Left lobe of liver (tissue), 2 donors: ENCODE measurements around the gene USP48. TPM values are rescaled to one million over a fixed set of nuclear protein-coding genes. Genes with fewer than 3 reads are reported as not detected.
"Not testable (repeated sequence)": the region's sequence is repeated elsewhere in the genome, so short reads cannot be mapped to it uniquely, and the experiment has no call there.

Source experiments
- ATAC-seq: fragments of 200-7000 bp; cut with Tn5 transposase; one replicate; pipeline ENCODE4 v1.9.1; 2020; ENCODE audit warnings: mild to moderate bottlenecking, moderate library complexity
- DNase-seq: peaks from one replicate; pipeline ENCODE4 v3.0.0-alpha.2; 2020; ENCODE audit warnings: low spot score
- total RNA-seq: library from RNA; stranded (reverse); gene quantifications from one replicate; pipeline ENCODE4 v1.2.1, GENCODE V29; 2021
- donor health status: DM: no; HTN: no; CAD: no; lungs with moderate emphysema.
- donor health status: DM: no; HTN: yes; CAD: no.

The USP48 gene
- total RNA-seq, 1 donor from 2014 or later, result 22.7 TPM

GRCh38 chr1:21705303-21705980 is 77.5 kb downstream of the USP48 start:
- ATAC-seq (no peak), DNase-seq (no peak)

- ATAC-seq, result no peak
- DNase-seq, result no peak
Observed at GRCh38 chr1:21704145-21704544, 78.8 kb downstream of the USP48 start.

DNA sequence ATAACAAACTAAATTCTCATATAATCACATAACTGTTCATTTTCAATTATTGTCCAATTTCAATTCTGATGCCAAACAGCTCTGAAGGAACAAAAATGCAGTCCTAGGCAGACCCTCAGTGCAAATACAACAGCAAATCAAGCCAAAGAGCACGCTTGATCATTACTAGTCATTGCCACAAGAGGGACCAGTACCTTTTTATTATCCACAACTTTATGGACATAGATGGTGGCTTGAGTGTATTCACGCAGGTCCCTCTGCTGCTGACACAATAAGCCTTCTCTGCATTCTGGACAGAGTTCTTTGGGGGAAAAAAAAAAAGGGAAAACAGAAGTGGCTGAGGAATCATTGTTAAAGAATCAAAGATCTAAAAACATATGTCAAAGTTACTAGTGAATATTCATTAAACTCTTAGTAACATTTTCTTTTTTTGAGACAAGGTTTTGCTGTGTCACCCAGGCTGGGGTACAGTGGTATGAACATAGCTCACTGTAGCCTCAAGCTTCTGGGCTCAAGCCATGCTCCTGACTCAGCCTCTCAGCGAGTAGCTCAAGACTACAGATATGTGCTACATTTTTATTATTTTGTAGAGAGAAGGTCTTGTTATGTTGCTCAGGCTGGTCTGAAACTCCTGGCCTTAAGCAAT is 79.5 kb downstream of the USP48 start:
- DNase-seq (no peak), ATAC-seq (peak; percentile 78)

DNA sequence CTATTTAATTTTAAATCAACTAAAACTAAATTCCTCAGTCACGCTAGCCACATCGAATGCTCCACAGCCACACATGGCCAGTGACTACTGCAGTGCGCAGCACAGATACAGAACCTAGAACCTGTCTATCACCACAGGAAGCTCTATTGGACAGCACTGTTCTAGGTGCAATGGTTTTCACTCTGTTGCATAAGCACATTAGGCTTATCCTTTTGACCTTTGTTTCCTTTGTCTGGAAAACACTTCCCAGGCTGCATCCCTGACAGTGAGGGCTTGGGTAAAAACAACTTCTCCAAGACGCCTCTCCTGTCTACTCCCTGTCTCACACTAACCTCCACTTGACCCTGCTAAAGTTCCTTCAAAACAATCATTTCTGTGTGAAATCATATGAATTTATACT is 80.2 kb downstream of the USP48 start:
- ATAC-seq (peak; percentile 87), DNase-seq (no peak)

DNA sequence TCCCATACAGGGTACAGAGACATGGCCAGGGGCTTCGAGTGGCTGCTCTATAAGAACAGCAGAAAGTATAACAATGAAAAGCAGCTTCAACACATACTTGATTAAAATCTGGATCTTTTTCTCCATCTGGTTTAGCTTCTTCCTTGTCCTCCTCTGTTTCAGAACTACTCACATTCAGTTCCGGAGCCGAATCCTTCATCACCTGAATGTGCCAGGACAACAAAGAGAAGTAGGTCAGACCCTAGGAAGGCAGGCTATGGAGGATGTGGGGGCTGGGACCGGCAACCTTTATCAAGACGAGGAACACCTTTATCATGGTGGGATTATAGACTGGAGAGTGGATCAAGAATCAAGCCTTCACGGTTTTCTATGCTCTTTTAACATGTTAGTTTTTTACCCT is 81.5 kb downstream of the USP48 start:
- ATAC-seq, result no peak
- DNase-seq, result no peak

DNA sequence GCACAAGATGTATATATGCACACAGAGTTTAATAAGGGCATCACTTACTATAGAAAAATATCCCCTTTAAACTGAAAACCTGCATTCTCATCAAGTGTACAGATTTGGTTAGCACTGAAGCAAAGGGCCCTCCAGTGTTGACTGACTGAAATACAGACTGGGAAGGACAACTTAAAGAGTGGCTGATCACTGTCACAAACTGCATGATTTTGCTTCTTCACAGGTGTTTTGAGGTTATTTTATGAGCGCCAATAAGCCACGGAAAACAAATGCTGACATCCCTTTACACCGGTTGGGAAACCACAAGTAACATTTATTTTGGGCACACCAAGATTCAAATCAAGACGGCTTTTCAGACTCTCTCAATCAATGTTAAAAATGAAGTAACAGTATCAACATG is 82.9 kb downstream of the USP48 start:
- no peak for ATAC-seq
- no peak for DNase-seq

- no peak for ATAC-seq
- DNase-seq, result no peak
Observed at GRCh38 chr1:21696931-21697330, 86.0 kb downstream of the USP48 start.

- no peak for ATAC-seq
Observed at GRCh38 chr1:21693732-21694131, 89.2 kb downstream of the USP48 start.

GRCh38 chr1:21691739-21692138 is 91.2 kb downstream of the USP48 start:
- DNase-seq, result no peak
- ATAC-seq, result no peak

More at GRCh38 chr1:21693732-21694131, 89.2 kb downstream of the USP48 start:
- no peak for DNase-seq

- ATAC-seq (no peak), DNase-seq (no peak)
Observed at GRCh38 chr1:21689661-21690372, 93.1 kb downstream of the USP48 start.

GRCh38 chr1:21687081-21687529 is 95.8 kb downstream of the USP48 start:
- no peak for DNase-seq
- no peak for ATAC-seq

DNA sequence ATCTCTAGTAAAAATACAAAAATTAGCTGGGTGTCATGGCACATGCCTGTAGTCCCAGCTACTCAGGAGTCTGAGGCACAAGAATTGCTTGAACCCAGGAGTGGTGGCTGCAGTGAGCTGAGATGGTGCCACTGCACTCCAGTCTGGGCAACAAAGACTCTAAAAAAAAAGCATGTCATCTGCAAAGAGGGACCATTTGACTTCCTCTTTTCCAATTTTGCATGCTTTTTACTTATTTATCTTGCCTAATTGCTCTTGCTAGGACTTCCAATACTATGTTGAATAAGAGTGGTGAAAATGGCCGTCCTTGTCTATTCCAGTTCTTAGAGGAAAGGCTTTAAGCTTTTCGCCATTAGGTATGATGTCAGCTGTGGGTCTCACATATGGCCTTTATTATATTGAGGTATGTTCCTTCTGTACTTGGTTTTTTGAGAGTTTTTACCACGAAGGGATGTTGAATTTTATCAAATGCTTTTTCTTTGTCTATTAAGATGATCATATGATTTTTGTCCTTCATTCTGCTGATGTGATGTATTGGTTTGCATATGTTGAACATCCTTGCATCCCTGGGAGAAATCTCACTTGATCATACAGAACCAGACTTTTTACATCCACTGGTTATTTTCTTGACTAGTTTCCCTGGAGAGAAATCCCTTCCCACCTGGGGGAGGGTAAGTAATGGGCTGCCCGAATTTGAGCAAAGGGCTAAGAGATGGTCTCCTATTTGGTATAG is 96.8 kb downstream of the USP48 start:
- ATAC-seq (no peak), DNase-seq (no peak)

GRCh38 chr1:21681426-21681825 is 101.5 kb downstream of the USP48 start:
- ATAC-seq, result no peak
- no peak for DNase-seq

- ATAC-seq (no peak), DNase-seq (no peak)
Observed at GRCh38 chr1:21680918-21681317, 102.0 kb downstream of the USP48 start.

DNA sequence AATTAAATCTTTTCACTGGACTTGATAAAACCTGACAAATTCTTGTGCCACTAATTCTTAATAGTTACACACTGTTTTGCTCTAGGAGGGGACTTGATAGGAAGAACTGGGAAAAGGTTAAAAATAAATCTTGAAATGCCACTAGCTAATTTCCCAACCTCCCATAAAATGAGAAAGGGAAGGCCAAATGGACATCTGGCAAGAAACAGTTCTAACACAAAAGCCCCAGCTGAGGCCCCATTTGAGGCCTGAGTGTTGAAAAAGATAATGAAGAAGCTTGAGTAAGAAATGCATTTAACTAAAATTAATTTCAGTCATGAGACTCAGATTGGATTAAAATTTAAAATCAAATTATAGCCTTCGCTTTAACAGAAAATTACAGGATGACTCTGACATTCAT is 102.6 kb downstream of the USP48 start:
- DNase-seq (no peak), ATAC-seq (no peak)

- no peak for DNase-seq
- ATAC-seq, result no peak
Observed at GRCh38 chr1:21677168-21677567, 105.8 kb downstream of the USP48 start.

GRCh38 chr1:21674957-21675356 is 108.0 kb downstream of the USP48 start:
- no peak for ATAC-seq
- DNase-seq, result no peak

DNA sequence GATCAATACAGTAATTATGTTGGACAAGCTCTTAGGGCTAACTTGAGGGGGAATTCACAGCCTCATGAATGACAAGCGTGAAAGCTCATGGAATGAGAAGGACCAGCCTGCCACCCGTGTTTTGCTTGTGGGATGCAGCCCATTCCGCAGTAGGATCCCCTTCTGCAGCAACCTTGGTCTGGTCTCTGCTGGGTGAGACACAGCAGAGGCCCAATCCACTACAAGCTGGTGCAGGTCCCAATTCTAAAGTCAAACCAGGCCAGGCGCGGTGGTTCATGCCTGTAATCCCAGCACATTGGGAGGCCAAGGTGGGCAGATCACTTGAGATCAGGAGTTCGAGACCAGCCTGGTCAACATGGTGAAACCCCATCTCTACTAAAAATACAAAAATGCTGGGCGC is 109.1 kb downstream of the USP48 start:
- not testable (repeated sequence) for ATAC-seq, DNase-seq

DNA sequence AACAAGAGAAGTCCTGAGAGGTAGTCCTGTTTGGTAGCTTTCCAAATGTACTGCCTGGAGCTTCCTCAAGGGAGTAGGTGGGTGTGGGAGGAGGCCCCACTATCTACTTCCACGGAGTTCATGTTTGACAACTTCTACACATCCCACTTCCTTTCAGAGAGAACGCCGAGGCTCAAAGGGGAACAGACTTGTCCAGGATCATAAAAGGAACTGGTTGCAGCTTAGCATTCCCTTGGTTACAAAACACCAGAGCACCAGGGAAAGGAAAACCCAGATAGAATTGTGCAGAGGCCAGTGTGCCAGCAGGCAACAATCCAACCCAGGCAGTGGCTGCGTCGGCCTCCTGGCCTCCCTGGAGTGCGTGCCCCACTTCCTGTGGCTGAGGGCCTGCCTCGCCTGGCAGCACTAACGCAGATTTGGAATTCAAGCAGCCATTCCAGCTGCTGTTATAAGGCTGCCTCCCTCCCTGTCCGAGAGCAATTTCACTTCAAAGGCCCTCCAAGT is 109.6 kb downstream of the USP48 start:
- DNase-seq (peak; percentile 86), ATAC-seq (peak; percentile 68)

DNA sequence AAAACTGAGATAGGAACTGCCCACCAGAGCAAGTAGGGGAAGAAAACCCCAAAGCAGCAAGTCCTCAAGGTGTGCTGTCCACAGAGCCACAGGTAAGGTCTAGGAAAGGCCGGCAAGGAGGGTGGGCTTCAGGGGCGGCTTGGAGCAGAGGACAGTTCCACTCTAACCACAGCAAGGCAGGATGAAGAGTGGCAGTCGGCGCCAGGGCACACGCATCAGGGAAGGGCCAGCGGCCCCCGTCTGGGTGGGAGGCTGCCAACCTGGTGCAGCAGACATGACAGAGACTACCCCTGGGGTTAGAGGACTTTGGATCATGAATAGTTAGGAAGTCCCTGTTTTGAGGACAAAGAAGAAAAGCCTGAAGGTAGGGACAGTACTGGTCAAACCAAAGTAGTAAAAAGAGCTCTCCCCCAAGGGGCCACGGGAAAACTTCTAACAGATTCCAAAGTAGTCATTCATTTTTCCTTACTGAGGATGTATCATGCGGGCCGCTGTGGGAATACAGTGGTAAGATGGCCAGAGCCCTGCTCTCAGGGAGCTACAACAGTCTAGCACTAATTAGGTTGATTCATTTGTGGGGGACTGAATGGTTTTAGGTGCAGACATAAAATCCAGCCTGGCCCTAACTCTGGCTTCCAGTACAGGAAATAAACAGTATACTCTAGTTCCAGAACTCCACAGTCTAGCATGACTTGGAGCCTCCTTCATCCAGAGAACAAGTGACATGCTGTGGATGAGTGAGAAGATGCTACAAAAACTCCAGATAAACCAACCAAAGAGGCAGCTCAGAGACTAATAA is 110.3 kb downstream of the USP48 start:
- ATAC-seq, result no peak
- no peak for DNase-seq
